ENCODE data around the gene PTPRD.

DNA sequence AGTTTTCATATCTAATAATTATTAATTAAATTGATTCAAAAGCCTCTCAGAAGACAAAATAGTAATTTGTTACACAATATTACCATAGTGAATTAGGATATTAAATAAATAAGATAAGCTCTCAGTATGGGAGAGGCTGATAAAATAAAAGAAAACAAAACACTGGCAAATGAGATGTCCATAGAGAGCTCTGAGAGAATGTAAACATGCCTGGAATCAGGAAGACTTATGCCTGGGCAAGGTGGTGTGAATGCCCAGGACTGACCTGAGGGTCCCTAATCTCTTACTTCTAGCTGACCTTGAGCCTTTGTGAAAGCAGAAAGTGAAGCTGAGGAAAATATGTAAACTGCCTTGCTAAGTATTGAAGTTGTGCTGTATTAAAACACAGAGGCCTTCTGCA, 616.5 kb downstream of the PTPRD start:
- no peak for TF ChIP-seq CTCF (conservative IDR thresholded peaks at IDR 0.05; ENCODE audit: low read length)
- TF ChIP-seq EZH2phosphoT487 (IDR thresholded peaks at IDR 0.05; ENCODE audit: borderline replicate concordance), result no peak

Measured in Loucy (cell line).